Measurements from ENCODE around the gene MBD3L2B. TPM values are rescaled to one million over a fixed set of nuclear protein-coding genes. Genes with fewer than 3 reads are reported as not detected.

MBD3L2B gene
- total RNA-seq, 1 experiment from 2014 or later, result not detected

DNA sequence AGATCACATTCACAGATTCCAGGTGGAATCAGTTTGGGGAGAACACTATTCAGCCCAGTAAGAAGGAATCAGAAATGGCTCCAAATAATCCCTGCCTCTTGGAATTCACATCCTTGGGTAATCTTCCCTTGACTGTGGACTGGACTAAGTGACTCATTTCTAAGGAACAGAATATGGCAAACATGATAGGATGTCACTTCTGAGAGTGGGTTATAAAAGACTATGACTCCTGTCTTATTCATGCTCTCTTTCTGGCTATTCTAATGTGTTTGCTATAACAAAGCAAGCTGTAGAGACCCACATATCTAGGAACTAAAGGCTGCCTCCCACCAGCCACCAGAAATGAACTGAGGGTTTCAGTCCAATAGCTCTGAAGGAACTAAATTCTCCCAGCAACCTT, 37.8 kb downstream of the MBD3L2B start (continued):
- TF ChIP-seq, protein P1, sequence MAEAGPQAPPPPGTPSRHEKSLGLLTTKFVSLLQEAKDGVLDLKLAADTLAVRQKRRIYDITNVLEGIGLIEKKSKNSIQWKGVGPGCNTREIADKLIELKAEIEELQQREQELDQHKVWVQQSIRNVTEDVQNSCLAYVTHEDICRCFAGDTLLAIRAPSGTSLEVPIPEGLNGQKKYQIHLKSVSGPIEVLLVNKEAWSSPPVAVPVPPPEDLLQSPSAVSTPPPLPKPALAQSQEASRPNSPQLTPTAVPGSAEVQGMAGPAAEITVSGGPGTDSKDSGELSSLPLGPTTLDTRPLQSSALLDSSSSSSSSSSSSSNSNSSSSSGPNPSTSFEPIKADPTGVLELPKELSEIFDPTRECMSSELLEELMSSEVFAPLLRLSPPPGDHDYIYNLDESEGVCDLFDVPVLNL (CRISPR knock-in tag; IDR thresholded peaks at IDR 0.05; ENCODE audit: borderline replicate concordance, low read depth), result no peak
- TF ChIP-seq GABPB1 (CRISPR knock-in tag; IDR thresholded peaks at IDR 0.05) (no peak), ELF4 (CRISPR knock-in tag; IDR thresholded peaks at IDR 0.05; ENCODE audit: low read depth) (no peak), FOXP1 (CRISPR knock-in tag; IDR thresholded peaks at IDR 0.05; ENCODE audit: borderline replicate concordance) (no peak), EMX1 (CRISPR knock-in tag; IDR thresholded peaks at IDR 0.05) (no peak)

DNA sequence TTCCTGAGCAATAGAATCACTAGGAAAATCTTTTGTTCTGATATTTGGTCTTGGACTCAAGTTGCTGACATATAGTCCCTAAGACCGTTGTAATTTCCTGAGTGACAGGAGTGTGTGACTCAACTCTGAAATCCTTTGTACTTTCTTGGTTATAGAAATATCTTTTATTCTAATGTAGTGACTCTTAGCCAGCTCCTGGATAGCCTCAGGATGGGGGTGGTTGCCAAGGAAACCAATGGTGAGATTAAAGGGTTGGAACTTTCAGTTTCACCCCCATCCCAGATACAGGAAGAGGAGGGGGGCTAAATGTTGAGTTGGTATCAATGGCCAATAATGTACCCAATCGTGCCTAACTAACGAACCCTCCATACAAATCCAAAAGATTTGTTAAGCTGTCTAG, 41.8 kb downstream of the MBD3L2B start:
- Mint-ChIP-seq H3K9me3 (peaks cover 81% of the 10 kb centered on the region), H3K27me3 (ENCODE audit: low read depth) (peaks cover 8% of the 10 kb centered on the region; the same call in 1 of the 2 replicates), H3K4me3 (no peak overlapping the region), H3K4me1 (no peaks in the 10 kb centered on the region), H3K27ac (no peak overlapping the region), H3K36me3 (peaks cover 71% of the 10 kb centered on the region)
- TF ChIP-seq JUN (CRISPR knock-in tag; IDR thresholded peaks at IDR 0.05), result no peak
- TF ChIP-seq OVOL2 (CRISPR knock-in tag; IDR thresholded peaks at IDR 0.05; ENCODE audit: borderline replicate concordance), result no peak
- no peak for TF ChIP-seq FOXJ3 (CRISPR knock-in tag; IDR thresholded peaks at IDR 0.05; ENCODE audit: borderline replicate concordance)
- TF ChIP-seq PRRX2 (CRISPR knock-in tag; IDR thresholded peaks at IDR 0.05), result no peak
- no peak for TF ChIP-seq SMAD4 (CRISPR knock-in tag; IDR thresholded peaks at IDR 0.05)
- TF ChIP-seq NFATC4 (CRISPR knock-in tag; IDR thresholded peaks at IDR 0.05), result no peak
- TF ChIP-seq FOXP1 (CRISPR knock-in tag; IDR thresholded peaks at IDR 0.05; ENCODE audit: borderline replicate concordance), result no peak
- no peak for TF ChIP-seq NR1H2 (CRISPR knock-in tag; IDR thresholded peaks at IDR 0.05)
- TF ChIP-seq, protein P2, sequence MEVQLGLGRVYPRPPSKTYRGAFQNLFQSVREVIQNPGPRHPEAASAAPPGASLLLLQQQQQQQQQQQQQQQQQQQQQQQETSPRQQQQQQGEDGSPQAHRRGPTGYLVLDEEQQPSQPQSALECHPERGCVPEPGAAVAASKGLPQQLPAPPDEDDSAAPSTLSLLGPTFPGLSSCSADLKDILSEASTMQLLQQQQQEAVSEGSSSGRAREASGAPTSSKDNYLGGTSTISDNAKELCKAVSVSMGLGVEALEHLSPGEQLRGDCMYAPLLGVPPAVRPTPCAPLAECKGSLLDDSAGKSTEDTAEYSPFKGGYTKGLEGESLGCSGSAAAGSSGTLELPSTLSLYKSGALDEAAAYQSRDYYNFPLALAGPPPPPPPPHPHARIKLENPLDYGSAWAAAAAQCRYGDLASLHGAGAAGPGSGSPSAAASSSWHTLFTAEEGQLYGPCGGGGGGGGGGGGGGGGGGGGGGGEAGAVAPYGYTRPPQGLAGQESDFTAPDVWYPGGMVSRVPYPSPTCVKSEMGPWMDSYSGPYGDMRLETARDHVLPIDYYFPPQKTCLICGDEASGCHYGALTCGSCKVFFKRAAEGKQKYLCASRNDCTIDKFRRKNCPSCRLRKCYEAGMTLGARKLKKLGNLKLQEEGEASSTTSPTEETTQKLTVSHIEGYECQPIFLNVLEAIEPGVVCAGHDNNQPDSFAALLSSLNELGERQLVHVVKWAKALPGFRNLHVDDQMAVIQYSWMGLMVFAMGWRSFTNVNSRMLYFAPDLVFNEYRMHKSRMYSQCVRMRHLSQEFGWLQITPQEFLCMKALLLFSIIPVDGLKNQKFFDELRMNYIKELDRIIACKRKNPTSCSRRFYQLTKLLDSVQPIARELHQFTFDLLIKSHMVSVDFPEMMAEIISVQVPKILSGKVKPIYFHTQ (CRISPR knock-in tag; IDR thresholded peaks at IDR 0.05), result no peak
- TF ChIP-seq, protein P3, sequence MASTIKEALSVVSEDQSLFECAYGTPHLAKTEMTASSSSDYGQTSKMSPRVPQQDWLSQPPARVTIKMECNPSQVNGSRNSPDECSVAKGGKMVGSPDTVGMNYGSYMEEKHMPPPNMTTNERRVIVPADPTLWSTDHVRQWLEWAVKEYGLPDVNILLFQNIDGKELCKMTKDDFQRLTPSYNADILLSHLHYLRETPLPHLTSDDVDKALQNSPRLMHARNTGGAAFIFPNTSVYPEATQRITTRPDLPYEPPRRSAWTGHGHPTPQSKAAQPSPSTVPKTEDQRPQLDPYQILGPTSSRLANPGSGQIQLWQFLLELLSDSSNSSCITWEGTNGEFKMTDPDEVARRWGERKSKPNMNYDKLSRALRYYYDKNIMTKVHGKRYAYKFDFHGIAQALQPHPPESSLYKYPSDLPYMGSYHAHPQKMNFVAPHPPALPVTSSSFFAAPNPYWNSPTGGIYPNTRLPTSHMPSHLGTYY (CRISPR knock-in tag; IDR thresholded peaks at IDR 0.05), result no peak
- TF ChIP-seq ZNF232 (CRISPR knock-in tag; IDR thresholded peaks at IDR 0.05), result no peak
- ATAC-seq (no peak), DNase-seq (ENCODE audit: low spot score) (no peak)
- CTCF ChIA-PET, result no interaction called here
- POLR2A ChIA-PET, result no interaction called here

DNA sequence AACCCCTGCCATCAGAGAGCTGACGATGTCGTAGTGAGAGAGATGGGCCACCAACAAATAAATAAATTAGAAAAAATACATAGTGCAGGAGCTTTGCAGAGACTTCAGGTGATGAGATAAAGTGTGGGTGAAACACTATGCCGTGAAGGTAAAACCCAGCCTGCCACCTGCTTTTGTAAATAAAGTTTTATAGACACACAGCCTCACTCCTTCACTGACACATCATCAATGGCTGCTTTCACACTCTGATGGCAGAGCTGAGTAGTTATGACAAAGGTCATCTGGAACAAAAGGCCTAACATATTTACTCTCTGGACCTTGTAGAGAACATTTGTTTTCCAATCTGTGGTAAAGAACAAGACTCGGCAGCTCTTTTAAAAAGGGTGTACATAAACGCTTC, 45.0 kb downstream of the MBD3L2B start:
- no peak for ATAC-seq
- ChIA-PET CTCF (interaction anchor here (1.5 kb wide), 1 partner anchor 12 kb away, joined by 3 read pairs; no protein-coding TSS in a partner anchor), POLR2A (no interaction called here)
- no peak overlapping the region for H3K27ac Mint-ChIP-seq
- peaks cover 79% of the 10 kb centered on the region for H3K9me3 Mint-ChIP-seq
- TF ChIP-seq ZNF396 (CRISPR knock-in tag; IDR thresholded peaks at IDR 0.05; ENCODE audit: borderline replicate concordance) (no peak), FOXK1 (CRISPR knock-in tag; IDR thresholded peaks at IDR 0.05) (no peak), ETV6 (CRISPR knock-in tag; IDR thresholded peaks at IDR 0.05) (no peak), GRHL2 (CRISPR knock-in tag; IDR thresholded peaks at IDR 0.05; ENCODE audit: insufficient replicate concordance, severe bottlenecking) (no peak), SMAD4 (CRISPR knock-in tag; IDR thresholded peaks at IDR 0.05) (no peak)
- TF ChIP-seq, protein P4, sequence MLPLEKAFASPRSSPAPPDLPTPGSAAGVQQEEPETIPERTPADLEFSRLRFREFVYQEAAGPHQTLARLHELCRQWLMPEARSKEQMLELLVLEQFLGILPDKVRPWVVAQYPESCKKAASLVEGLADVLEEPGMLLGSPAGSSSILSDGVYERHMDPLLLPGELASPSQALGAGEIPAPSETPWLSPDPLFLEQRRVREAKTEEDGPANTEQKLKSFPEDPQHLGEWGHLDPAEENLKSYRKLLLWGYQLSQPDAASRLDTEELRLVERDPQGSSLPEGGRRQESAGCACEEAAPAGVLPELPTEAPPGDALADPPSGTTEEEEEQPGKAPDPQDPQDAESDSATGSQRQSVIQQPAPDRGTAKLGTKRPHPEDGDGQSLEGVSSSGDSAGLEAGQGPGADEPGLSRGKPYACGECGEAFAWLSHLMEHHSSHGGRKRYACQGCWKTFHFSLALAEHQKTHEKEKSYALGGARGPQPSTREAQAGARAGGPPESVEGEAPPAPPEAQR (CRISPR knock-in tag; IDR thresholded peaks at IDR 0.05), result no peak
- TF ChIP-seq, protein P5, sequence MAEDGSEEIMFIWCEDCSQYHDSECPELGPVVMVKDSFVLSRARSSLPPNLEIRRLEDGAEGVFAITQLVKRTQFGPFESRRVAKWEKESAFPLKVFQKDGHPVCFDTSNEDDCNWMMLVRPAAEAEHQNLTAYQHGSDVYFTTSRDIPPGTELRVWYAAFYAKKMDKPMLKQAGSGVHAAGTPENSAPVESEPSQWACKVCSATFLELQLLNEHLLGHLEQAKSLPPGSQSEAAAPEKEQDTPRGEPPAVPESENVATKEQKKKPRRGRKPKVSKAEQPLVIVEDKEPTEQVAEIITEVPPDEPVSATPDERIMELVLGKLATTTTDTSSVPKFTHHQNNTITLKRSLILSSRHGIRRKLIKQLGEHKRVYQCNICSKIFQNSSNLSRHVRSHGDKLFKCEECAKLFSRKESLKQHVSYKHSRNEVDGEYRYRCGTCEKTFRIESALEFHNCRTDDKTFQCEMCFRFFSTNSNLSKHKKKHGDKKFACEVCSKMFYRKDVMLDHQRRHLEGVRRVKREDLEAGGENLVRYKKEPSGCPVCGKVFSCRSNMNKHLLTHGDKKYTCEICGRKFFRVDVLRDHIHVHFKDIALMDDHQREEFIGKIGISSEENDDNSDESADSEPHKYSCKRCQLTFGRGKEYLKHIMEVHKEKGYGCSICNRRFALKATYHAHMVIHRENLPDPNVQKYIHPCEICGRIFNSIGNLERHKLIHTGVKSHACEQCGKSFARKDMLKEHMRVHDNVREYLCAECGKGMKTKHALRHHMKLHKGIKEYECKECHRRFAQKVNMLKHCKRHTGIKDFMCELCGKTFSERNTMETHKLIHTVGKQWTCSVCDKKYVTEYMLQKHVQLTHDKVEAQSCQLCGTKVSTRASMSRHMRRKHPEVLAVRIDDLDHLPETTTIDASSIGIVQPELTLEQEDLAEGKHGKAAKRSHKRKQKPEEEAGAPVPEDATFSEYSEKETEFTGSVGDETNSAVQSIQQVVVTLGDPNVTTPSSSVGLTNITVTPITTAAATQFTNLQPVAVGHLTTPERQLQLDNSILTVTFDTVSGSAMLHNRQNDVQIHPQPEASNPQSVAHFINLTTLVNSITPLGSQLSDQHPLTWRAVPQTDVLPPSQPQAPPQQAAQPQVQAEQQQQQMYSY (CRISPR knock-in tag; IDR thresholded peaks at IDR 0.05), result no peak
- TF ChIP-seq, protein P6, sequence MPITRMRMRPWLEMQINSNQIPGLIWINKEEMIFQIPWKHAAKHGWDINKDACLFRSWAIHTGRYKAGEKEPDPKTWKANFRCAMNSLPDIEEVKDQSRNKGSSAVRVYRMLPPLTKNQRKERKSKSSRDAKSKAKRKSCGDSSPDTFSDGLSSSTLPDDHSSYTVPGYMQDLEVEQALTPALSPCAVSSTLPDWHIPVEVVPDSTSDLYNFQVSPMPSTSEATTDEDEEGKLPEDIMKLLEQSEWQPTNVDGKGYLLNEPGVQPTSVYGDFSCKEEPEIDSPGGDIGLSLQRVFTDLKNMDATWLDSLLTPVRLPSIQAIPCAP (CRISPR knock-in tag; IDR thresholded peaks at IDR 0.05), result no peak
- no peaks in the 10 kb centered on the region for H3K4me1 Mint-ChIP-seq
- H3K4me3 Mint-ChIP-seq, result no peak overlapping the region
- H3K36me3 Mint-ChIP-seq, result peaks cover 70% of the 10 kb centered on the region
- H3K27me3 Mint-ChIP-seq (ENCODE audit: low read depth), result peaks cover 18% of the 10 kb centered on the region
- DNase-seq (ENCODE audit: low spot score), result no peak
